Activated CD4-positive, CD25-positive, alpha-beta regulatory T cell treated with anti-CD3 and anti-CD28 coated beads, Interleukin-2, amount 50 U/mL, for 72 hours (primary cell): Measurements from ENCODE around the gene ATP5IF1.

Experiments used
- DNase-seq: peaks from one replicate; pipeline ENCODE4 v3.0.0; 2021

ATP5IF1 gene

GRCh38 chr1:28239004-28239403 is 3.1 kb downstream of the ATP5IF1 start:
- no peak for DNase-seq

- no peak for DNase-seq
Measured at GRCh38 chr1:28240024-28240423, 4.1 kb downstream of the ATP5IF1 start.

- DNase-seq, result no peak
Measured at GRCh38 chr1:28241638-28242241, 5.8 kb downstream of the ATP5IF1 start.

GRCh38 chr1:28243685-28244311 is 7.9 kb downstream of the ATP5IF1 start:
- no peak for DNase-seq

DNA sequence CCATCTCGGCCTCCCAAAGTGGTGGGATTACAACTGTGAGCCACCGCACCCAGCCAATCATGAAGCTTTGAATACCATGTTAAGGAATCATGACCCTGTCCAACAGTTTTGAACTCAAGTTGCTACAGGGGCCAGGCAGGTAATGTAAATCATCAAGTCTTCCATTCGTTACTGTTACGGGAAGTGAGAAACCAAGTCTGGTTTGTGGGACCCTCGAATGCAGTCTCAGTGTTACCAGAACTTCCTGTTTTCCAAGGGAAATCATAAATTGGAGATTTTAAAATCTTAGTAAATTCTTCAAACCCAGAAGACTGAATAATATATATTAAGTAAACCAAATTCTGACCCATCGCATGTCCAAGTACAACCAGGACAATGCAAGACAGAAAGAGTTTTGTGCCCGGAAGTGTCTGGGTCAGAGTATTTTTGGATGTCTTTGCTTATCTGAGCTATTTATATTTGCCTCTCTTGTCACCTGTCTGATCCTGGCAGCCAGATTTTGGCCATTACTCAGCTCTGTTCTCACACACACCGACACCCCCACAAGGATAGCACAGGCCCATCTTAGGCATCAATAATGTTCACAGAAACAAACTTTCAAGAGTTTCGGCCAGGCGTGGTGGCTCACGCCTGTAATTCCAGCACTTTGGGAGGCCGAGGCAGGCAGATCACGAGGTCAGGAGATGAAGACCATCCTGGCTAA is 8.8 kb downstream of the ATP5IF1 start:
- no peak for DNase-seq

- DNase-seq, result no peak
Measured at GRCh38 chr1:28246427-28246832, 10.5 kb downstream of the ATP5IF1 start.

DNA sequence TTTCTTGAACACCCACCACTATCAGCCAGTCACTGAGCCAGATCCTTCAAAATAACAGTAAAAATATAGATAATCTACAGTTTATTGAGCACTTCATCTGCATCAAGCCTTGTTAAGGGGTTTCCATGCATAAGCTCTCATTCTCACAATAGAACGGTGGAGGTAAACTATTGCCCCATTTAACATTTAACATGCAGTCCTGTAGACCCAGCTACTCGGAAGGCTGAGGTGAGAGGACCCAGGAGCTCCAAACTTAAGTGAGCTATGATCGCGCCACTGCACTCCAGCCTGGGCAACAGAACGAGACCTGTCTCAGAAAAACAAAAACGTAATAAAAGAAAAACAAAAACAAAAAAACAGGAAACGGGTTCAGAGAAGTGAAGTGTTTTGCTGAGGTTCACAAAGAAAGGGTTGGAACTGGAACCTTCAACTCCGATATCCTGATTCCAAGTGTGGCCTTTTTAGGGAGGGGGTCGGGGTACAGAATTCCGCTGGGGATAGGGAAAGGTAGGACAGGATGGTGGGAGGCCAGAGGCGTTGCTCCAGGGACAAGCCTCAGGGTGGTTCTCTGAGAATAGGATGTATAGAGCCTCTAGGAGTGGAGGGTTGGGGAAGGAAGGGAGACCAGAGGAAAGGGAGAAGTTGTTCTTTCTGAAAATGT is 11.8 kb downstream of the ATP5IF1 start:
- DNase-seq, result no peak

GRCh38 chr1:28248273-28249012 is 12.5 kb downstream of the ATP5IF1 start:
- peak; percentile 83 for DNase-seq

DNA sequence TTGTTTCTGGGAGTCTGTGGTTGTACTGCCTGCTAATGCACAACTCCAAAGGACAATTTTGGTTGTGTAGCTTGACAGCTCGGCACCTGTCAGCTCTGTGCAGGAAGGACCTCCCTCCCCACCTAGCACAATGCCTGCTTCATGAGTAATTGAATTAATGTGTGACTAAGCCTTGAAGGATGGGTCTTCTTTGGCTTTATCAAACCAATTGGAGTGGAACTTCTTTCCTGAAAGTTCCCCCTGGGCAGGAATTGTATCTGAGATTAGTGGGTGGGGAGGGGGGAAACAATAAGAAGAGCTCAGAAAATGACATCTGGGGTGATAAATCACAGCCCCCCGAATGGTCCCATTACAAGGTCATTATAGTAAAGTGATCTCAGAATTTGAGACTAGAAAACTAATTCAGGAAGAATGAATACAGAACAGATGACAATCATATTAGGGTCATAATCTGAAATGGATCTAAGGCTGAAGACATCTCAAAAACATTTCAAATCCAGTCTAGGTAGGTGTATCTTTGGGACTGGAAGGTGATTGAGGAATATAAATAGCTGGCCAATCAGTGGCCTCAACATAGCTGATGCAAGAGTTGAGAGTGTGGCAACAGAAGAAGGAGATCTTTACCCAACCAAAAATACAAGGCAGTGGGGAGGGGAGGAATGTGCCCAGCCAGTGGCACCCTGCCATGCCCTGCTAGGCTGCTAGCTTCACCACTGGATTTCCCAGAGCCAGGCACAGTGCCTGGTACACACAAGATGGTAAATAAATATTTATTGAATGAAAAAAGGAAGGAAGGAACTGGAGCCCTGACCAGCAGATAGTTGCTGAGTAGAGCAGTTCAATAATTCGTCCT is 13.3 kb downstream of the ATP5IF1 start:
- no peak for DNase-seq

- DNase-seq, result no peak
Measured at GRCh38 chr1:28249866-28250295, 14.0 kb downstream of the ATP5IF1 start.

GRCh38 chr1:28256197-28256827 is 20.4 kb downstream of the ATP5IF1 start:
- no peak for DNase-seq

- DNase-seq, result no peak
Measured at GRCh38 chr1:28257736-28258135, 21.8 kb downstream of the ATP5IF1 start.

- DNase-seq, result no peak
Measured at GRCh38 chr1:28258628-28259251, 22.8 kb downstream of the ATP5IF1 start.

DNA sequence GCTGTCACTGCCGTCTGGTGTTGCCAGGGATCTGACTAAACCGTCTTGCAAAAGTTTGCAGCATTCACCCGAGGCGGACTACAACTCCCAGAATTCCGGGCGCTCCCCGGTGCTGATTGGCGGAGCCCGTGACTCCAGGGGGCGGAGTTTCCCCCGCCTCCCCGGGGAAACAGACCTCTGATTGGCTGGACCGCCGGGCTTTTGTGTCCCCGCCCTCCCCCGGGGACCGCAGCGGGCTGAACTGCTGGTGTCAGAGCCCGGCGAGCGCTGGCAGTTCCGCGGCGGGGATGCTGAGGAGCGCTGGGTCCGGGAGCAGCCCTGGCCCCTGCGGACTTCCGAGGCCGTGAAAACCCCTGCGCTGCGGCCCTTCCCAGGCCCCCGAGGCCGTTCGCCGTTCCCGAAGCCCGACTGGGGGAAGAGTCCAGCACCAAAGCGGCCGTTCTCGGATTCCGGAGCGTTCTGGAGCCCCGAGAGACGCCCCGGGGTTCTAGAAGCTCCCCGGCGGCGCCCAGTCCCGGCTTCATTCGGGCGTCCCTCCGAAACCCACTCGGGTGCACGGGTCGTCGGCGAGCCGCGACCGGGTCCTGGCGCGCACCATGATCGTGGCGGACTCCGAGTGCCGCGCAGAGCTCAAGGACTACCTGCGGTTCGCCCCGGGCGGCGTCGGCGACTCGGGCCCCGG is 23.5 kb downstream of the ATP5IF1 start, which contains the start of gene SESN2:
TSS of gene SESN2 (plus strand) at position 267 of the 682 bp plus-strand sequence. CDS start at position 597, 330 bp downstream.
- peak; percentile 99 for DNase-seq

DNA sequence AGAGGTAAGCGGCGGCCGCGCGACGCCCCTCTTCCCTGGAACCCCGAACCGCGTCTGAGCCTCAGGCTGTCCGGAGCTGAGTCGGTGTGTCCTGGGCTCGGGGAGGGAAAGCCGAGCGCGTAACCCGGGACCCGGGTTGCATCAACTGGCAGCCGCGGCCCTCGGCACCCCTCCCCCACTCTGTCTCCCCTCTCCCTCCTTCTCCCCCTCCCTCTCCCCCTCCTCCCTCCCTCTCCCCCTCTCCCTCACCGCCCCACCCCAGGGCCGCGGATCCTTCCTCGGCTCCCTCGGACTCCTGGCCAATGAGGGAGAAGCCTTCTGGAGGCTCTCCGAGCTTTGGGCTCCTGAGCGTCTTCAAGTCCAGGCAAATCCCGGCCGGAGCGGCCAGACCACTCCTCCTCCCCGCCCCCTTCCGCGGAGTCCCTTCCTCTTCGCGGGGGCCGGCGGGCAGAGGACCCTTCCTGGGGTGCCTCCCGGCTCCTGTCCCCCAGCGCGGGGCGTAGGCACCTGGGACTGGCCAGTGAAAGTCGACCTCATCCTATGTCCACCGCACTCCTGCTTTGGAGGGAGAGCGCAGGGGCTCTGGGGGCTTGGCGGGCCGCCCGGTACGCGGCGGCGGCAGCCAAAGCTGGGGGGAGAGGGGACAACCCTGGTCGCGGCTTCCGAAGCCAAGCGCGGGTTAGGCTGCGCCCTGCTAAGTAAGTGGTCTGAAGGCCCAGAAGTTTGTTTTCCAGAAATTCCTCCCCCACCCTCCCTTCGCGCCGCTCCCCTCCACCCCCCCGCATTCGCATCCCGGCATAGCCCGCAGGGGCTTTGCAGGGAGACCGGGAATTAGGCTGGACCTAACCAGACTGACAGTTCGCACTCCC is 24.2 kb downstream of the ATP5IF1 start:
- DNase-seq, result peak; percentile 56

- DNase-seq, result no peak
Measured at GRCh38 chr1:28260803-28261174, 24.9 kb downstream of the ATP5IF1 start.

DNA sequence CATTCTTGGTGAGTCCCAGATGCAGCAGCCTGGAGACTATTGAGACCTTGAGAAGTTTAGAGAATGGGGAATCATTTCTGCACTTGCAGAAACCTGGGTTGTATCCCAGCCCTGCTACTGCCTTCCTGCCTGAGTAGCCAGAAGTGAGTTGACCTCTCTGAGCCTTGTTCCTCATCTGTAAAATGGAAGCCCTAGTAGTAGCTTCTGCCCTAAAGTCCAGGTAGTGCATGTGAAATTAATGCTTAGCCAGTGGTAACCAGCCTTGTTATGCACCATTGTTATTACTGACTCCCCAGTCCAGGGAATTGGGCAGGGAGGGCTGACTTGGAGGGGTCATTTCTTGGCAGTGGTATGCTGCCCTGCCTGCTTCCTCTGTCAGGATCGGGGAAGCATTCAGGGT is 29.0 kb downstream of the ATP5IF1 start:
- DNase-seq, result no peak

DNA sequence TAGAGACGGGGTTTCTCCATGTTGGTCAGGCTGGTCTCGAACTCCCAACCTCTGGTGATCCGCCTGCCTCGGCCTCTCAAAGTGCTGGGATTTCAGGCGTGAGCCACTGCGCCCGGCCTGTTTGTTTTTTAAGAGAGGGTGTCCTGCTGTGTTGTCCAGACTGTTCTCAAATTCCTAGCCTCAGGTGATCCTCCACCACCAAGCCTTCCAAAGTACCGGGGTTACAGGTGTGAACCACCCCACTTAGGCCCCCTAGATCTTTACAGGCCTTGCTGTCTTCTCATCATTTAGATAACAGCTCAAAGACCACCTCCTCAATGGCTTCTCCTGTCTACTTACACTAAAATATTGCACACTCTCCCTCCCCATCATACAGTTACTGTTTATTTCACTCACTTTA is 29.7 kb downstream of the ATP5IF1 start:
- DNase-seq, result no peak

DNA sequence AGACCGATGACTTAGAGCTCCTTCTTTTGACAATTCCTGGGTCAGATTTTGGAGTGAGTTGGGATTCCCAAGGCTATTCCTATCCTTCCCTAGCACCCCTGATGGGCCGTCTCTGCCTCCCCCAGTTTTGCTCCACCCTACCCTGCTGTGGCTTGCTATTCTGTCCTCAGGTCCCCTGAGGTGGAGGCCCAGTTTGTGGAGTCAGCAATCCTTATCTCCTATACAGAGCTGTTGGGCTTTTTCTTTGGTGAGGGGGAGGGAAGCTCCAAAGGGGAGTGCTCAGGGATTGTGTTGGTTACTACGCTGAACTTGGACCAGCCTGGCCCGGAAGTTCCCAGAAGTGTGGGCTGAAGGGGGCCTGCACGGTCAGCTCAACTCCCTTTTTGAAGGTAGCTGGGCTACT is 31.0 kb downstream of the ATP5IF1 start:
- DNase-seq, result no peak
